ENCODE results near the gene PSMA5. TPM values are rescaled to one million over a fixed set of nuclear protein-coding genes. Genes with fewer than 3 reads are reported as not detected.
A peak's percentile ranks its signal among the peaks of the same experiment; 100 is the strongest.

PSMA5 gene
- total RNA-seq, 3 donors from 2014 or later, result 23.7 to 36.7 (median 28.8) TPM

DNA sequence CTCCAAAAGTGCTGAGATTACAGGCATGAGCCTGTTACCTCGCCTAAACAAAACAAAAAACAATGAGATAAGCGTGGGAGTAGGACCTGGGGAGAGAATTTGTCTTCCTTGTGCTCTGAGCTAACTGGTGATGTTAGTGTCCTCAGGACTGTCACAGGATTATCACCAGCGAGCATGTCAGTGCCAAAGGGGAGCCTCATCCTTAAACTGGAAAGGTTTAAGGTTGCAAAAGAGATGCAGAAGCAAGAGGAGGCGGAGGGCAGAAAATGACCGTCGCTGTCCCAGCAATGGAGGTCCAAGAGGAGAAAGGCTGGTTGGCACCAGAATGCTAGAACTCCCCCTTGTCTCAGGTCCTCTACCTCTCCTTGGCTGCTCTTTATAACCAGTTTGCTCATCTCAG lies 44.0 kb upstream of the PSMA5 start:
- no peaks in the 10 kb centered on the region for H3K36me3 ChIP-seq
- peaks cover 3 to 38% of the 10 kb centered on the region in 2 donors for H3K27me3 ChIP-seq
- TF ChIP-seq, protein P1, sequence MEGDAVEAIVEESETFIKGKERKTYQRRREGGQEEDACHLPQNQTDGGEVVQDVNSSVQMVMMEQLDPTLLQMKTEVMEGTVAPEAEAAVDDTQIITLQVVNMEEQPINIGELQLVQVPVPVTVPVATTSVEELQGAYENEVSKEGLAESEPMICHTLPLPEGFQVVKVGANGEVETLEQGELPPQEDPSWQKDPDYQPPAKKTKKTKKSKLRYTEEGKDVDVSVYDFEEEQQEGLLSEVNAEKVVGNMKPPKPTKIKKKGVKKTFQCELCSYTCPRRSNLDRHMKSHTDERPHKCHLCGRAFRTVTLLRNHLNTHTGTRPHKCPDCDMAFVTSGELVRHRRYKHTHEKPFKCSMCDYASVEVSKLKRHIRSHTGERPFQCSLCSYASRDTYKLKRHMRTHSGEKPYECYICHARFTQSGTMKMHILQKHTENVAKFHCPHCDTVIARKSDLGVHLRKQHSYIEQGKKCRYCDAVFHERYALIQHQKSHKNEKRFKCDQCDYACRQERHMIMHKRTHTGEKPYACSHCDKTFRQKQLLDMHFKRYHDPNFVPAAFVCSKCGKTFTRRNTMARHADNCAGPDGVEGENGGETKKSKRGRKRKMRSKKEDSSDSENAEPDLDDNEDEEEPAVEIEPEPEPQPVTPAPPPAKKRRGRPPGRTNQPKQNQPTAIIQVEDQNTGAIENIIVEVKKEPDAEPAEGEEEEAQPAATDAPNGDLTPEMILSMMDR (IDR thresholded peaks at IDR 0.05), result no peak
- TF ChIP-seq POLR2AphosphoS5 (IDR thresholded peaks at IDR 0.05) (no peak), POLR2A (IDR thresholded peaks at IDR 0.05) (no peak)
- intact Hi-C loops (cut with DNase I; ENCODE audit: low total_unique reads), result no loop called here
- DNase-seq (ENCODE audit: low spot score in 2 of 2), result no peak
- H3K4me3 ChIP-seq, result no peak overlapping the region
- no peaks in the 10 kb centered on the region for H3K9me3 ChIP-seq
- H3K4me1 ChIP-seq, result no peaks in the 10 kb centered on the region
- H3K27ac ChIP-seq, result no peak overlapping the region

DNA sequence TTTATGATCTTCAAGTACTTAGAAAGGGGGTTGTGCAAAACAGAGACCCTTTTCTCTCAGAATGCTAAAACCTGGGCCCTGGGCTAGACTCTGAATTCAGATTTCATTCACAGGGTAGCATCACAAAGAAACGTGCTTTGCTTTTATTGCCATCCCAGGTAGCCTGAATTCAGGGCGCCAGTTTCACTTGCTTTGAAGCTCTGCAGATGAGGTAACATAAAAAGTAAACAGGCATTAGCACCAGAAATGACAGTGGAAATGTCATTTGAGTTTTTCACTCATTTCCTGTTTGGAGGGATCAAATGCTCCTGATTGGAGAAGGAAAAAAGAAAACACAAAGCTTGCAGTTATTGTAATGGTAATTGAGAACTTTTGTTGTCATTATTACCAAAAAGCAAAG lies 42.7 kb upstream of the PSMA5 start:
- intact Hi-C loops (cut with DNase I; ENCODE audit: low total_unique reads), result no loop called here
- no peak for DNase-seq (ENCODE audit: low spot score in 2 of 2)
- no peaks in the 10 kb centered on the region for H3K9me3 ChIP-seq
- peaks cover 3 to 46% of the 10 kb centered on the region in 2 donors for H3K27me3 ChIP-seq
- TF ChIP-seq, protein P1 (IDR thresholded peaks at IDR 0.05), result no peak
- TF ChIP-seq POLR2AphosphoS5 (IDR thresholded peaks at IDR 0.05) (no peak), POLR2A (IDR thresholded peaks at IDR 0.05) (no peak)
- no peak overlapping the region for H3K27ac ChIP-seq
- H3K4me3 ChIP-seq, result no peak overlapping the region
- no peaks in the 10 kb centered on the region for H3K4me1 ChIP-seq
- H3K36me3 ChIP-seq, result no peaks in the 10 kb centered on the region

DNA sequence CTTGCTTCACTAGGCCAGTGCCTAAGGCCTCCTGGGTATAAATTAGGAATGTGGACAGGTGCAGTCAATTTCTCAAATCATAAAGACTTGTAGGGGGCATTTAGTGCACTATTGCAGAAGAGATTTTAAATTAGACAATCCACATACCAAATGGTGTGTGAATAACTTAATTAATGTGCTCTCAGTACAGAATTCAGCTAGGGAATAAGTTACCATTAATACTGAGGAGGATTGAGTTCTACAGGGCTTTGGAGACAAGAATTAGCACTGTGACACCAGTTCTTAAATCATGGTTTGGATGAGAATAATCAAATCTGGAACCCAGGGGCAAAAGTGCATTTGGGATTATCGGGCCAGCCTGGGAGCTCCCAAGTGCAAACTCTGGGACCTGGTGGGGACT lies 41.8 kb upstream of the PSMA5 start:
- no peaks in the 10 kb centered on the region for H3K9me3 ChIP-seq
- peaks cover 3 to 51% of the 10 kb centered on the region in 2 donors for H3K27me3 ChIP-seq
- H3K4me3 ChIP-seq, result no peak overlapping the region
- no peak for DNase-seq (ENCODE audit: low spot score in 2 of 2)
- intact Hi-C loops (cut with DNase I; ENCODE audit: low total_unique reads), result no loop called here
- H3K36me3 ChIP-seq, result no peaks in the 10 kb centered on the region
- TF ChIP-seq POLR2AphosphoS5 (IDR thresholded peaks at IDR 0.05), result no peak
- TF ChIP-seq POLR2A (IDR thresholded peaks at IDR 0.05), result no peak
- TF ChIP-seq, protein P1 (IDR thresholded peaks at IDR 0.05), result no peak
- H3K27ac ChIP-seq, result no peak overlapping the region
- no peaks in the 10 kb centered on the region for H3K4me1 ChIP-seq

DNA sequence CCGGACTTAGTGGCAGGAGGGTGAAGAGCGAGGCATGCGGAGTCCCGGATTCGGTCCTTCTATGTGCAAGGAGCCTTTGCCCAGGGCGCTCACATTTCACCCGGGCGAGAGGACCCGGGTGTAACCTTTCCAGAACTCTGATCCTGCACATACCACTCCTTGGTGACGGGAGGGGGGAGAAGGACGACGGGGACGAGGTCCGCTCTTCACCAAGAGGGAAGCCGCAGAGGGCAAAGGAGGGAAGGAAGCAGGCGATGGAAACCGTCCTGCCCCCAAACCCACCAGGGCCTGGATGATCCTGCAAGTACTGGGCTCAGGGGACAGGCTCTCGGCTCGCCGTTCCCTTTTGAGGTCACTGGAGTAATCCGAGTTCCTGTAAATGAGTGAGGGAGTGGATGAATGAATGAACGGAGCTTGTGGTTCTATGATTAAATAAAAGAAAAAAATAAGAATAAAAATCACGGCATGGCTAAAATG lies 41.1 kb upstream of the PSMA5 start:
- intact Hi-C loops (cut with DNase I; ENCODE audit: low total_unique reads), result no loop called here
- peaks cover 3 to 55% of the 10 kb centered on the region in 2 donors for H3K27me3 ChIP-seq
- no peak for DNase-seq (ENCODE audit: low spot score in 2 of 2)
- no peaks in the 10 kb centered on the region for H3K36me3 ChIP-seq
- no peak overlapping the region for H3K27ac ChIP-seq
- H3K4me1 ChIP-seq, result no peaks in the 10 kb centered on the region
- peak overlapping the region; percentile 49 to 69 (median 54) for H3K4me3 ChIP-seq
- H3K9me3 ChIP-seq, result no peaks in the 10 kb centered on the region
- TF ChIP-seq, protein P1 (IDR thresholded peaks at IDR 0.05), result no peak
- TF ChIP-seq POLR2AphosphoS5 (IDR thresholded peaks at IDR 0.05), result no peak

DNA sequence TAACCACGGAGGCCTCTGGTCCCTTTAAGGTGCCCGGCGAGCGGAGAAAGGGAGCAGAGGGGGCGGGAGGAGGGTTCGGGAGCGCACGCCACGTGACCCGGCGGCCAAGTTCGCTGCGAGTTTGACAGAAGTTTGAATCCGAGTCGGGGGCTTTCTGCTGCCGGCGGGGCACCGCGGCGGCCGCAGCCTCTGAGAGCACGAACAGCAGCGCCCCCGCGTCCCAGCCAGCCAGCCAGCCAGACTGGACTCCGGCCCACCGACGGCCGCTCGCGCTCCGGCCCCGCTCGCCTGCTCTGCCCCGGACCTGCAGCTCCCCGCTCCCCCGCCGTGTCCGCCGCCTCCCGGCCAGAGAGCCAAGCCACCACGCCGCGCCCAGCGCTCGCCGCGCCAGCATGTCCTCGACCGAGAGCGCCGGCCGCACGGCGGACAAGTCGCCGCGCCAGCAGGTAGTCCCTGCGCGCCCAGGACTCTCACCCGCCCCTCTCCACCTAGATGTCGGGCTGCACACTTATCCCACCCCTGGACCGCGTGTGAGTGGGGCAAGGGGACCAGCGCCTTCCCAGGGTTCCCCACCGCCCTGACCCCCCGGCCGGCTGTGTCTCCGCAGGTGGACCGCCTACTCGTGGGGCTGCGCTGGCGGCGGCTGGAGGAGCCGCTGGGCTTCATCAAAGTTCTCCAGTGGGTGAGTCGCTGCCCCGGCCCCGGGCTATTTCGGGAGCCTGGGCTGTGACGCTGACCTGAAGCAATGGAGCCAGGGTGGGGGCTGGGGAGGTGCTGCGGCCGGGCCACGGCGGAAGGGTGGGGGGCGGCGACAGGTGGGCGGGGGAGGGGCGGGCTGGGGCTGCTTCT lies 40.4 kb upstream of the PSMA5 start, which contains the start of gene SYPL2:
Gene SYPL2, plus strand, starts transcription at position 95 of the 849 bp plus-strand sequence. Its CDS starts 298 bp downstream, at position 393.
- Histone ChIP-seq H3K27me3 (peaks cover 3 to 60% of the 10 kb centered on the region in 2 donors), H3K27ac (no peak within 1 kb of the TSS), H3K4me1 (no peaks in the 10 kb centered on the region), H3K4me3 (peak within 1 kb of the TSS; percentile 49 to 69 (median 54)), H3K36me3 (no peaks in the 10 kb centered on the region), H3K9me3 (no peaks in the 10 kb centered on the region)
- TF ChIP-seq, protein P1 (IDR thresholded peaks at IDR 0.05), result no peak
- intact Hi-C loops (cut with DNase I; ENCODE audit: low total_unique reads), result no loop called here
- no peak for DNase-seq (ENCODE audit: low spot score in 2 of 2)

All from breast epithelium (tissue), 4 donors.